ENCODE measurements around the gene TPX2.
A peak's percentile ranks its signal among the peaks of the same experiment; 100 is the strongest.

Gene TPX2

GRCh38 chr20:31833931-31834521 is 94.9 kb downstream of the TPX2 start:
- no peak for DNase-seq (ENCODE audit: low read depth)

- DNase-seq (ENCODE audit: low read depth) = no peak
These were observed 96.5 kb downstream of the TPX2 start for GRCh38 chr20:31835554-31835953.

- peak; percentile 88 for DNase-seq (ENCODE audit: low read depth)
These were observed 97.1 kb downstream of the TPX2 start for GRCh38 chr20:31835977-31836852.

DNA sequence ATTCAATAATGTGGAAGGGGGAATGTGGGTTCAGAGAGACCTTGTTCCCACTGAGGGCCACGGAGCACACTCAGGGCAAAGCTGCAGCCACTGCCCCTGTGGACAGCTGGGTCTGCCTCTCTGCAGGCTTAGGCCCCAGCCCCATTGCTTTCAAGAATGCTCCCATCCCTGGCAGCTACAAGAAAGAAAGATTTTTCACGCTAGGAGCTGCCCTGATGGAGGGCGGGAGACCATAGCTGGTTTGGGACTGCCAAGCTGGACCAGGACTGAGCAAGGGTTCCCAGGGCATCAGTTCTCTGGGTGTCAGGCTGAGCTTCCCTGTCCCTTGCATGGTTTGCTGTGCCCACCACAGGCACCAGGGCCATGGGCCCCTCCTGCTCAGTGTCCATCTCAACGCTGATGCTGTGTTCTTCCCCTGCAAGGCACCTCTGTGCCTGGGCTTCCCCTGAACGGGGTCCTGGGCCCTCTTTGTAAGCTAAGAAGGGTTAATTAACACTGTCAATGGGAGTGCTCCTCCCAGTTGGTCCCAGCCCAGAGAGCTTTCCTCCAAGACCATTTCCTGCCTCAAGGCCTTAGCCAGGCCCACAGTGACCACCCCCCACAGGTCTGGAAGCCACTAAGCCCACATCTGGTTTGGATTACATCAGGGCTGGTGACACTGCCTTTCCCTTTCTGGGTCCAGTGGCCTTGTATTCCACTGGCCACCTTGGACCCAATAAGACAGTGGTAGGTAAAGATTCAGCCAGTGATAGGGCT is 97.9 kb downstream of the TPX2 start:
- DNase-seq (ENCODE audit: low read depth) = no peak

DNA sequence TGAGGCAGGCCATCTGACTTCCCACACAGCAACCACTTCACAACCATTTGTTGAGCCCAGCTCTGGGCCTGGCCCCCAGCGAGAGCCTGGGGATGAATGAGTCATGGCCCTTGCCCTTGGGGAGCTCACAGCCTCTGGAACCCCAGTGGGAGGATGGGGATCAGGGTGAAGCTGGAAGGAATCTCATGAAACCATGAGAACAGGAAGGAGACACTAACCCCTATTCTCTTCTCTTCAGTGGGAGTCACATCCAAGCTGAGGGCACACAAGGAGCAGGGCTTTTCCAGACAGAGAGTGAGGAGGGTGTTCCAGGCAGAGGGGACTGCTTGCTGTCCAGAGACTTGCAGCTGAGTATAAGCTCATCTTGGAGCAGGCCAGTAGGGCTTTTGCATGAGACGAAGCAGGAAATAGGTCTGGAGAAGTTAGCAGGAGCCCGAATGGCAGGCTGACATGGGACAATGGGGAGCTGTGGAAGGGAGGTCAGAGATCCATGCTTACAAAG is 98.9 kb downstream of the TPX2 start:
- DNase-seq (ENCODE audit: low read depth) = no peak

- no peak for DNase-seq (ENCODE audit: low read depth)
These were observed 99.7 kb downstream of the TPX2 start for GRCh38 chr20:31838646-31839292.

GRCh38 chr20:31839782-31840487 is 100.8 kb downstream of the TPX2 start:
- DNase-seq (ENCODE audit: low read depth) = no peak

DNA sequence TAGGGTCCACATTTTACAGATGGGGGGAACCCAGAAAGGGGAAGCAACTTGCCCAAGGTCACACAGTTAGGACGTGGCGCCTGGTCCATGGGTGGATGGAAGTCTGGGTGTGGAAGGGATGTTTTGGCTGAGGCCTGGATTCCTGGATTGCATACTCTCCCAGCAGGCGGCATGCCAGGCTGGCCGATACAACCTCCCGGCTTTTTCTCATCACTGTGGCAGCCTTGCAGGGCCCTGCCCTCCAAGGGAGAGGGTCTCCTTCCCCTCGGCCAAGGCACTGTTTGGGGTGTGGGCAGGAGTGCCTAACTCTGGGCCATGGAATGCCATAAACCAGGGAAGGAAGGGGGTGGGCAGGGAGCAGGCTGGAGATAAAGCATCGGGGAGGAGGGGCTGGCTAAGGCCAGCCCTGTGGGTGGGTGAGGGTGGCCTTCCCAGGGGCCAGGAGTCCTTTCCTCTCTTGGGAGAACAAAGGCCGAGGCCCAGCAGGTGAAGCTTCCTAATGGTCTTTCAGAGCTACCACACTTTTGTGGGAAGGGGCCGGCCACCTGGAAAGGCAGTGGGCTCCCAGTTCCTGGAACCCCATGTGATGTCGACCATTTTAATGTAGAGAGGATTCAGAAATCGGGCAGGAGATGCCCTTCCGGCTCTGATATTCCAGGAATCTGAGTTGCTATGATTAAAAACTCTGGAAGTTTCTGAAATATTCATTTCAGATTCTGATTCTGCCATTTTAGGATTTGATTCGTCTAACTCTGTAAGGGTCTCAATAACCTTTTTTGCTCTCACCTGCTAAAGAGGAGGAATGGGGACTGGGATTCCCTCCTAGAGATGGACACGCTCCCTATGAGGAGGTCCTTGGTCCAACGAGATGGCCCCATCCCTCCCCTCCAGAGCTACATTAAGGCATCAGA is 102.1 kb downstream of the TPX2 start:
- DNase-seq (ENCODE audit: low read depth) = no peak

DNA sequence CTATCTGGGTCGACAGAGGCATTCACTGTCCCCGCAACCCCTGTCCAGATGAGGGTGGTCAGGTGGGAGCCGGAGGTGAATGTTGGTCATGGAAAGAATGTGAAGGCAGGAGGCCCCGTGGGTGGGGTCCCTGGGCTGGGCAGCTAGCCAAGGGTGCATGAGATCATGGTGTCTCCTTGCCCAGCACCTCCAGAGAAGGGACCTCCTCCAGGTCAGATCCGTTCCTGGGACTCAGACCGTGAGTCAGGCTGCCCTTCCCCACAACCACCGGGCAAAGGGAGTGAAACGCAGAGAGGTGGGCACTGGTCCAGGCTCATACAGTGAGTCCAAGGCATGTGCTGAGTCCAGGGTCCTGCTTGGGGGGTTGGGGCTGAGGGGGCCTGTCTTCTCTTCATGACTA is 102.8 kb downstream of the TPX2 start:
- no peak for DNase-seq (ENCODE audit: low read depth)

- DNase-seq (ENCODE audit: low read depth) = no peak
These were observed 103.5 kb downstream of the TPX2 start for GRCh38 chr20:31842471-31843157.

- DNase-seq (ENCODE audit: low read depth) = no peak
These were observed 104.2 kb downstream of the TPX2 start for GRCh38 chr20:31843288-31843687.

DNA sequence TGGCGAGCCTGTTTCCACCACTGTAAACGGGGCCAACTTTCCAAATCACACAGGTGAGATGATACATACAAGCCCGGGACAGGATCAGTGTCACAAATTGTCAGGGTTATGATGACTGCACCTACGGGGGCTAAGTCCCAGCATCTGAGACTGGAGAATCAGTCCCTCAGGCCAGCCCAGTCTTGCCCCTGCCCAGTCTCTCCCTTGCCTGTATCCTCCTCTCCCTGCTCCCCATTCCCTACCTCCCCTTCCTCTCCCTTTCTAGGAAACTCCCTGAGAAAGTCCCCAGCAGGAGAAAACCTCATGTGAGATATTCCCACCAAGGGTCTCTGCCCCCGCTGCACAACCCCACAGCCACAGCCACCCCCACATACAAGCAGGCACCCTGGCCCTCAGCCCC is 104.8 kb downstream of the TPX2 start:
- no peak for DNase-seq (ENCODE audit: low read depth)

DNA sequence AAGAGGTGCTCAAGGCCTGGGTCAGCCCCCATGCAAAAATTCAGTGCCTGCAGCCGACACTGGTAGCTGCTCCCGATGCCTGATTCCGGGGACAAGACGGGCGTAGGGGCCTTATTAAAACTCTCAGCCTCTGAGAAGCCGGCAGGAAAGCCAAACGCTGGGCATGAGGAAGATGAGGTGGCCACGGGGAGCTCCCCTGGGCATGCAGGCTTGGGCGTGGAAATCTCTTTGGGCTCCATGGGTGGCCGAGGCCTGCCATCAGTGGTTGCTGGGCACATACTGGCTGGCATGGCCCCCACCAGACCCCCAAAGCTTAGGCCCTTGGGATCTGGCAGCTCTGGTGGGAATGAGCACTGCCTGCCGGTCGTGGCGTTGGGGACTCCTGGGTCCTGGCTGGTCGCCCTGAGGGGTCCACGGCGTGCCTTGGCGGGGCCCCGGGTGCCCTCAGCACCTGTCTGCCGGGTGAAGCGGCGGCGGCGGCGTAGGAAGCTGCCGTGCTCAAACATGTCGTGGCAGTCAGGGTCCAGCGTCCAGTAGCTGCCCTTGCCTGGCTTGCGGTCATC is 105.7 kb downstream of the TPX2 start:
- no peak for DNase-seq (ENCODE audit: low read depth)

DNA sequence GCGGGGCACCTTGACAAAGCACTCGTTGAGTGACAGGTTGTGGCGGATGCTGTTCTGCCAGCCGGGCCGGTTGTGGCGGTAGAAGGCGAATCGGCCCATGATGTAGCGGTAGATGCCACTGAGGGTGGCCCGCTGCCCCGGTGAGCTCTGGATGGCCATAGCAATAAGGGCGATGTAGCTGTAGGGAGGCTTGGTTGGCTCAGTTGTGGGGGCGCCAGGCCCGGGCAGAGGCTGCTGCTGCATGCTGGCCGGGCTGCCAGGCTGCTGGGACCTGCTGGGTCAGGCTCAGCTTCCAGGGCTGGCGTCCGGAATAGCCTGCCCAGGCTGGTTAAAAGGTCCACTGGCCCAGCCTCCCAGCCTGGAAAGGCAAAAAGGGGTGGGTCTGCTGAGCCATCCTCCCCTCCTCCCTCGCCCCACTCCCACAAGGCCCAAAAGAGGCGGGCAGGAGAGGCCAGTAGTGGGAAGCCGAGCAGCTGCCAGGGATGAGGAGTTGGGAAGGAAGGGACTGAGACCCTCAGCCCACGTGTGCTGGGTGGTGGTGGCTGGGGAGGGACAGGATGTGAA is 106.3 kb downstream of the TPX2 start, which contains the start of gene FOXS1:
TSS of gene FOXS1 (minus strand) at position 305 of the 564 bp plus-strand sequence. CDS start at position 243, 62 bp downstream.
- no peak for DNase-seq (ENCODE audit: low read depth)

DNA sequence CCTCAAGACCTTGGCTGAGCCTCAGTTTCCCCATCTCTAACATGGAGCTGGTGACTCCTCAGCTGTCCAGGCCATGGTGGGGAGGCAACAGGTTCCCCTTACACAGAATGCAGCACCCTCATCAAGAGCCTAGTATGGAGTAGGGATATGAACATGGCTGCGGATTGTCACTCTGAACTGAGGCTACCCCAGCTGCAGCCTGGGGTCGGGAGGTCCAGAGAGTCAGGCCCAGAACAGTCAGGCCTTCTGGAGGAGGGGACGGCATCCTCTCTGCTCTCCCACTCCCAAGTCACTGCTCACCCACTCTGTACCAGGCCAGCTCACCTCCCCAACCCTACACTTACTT is 107.7 kb downstream of the TPX2 start:
- no peak for DNase-seq (ENCODE audit: low read depth)

DNA sequence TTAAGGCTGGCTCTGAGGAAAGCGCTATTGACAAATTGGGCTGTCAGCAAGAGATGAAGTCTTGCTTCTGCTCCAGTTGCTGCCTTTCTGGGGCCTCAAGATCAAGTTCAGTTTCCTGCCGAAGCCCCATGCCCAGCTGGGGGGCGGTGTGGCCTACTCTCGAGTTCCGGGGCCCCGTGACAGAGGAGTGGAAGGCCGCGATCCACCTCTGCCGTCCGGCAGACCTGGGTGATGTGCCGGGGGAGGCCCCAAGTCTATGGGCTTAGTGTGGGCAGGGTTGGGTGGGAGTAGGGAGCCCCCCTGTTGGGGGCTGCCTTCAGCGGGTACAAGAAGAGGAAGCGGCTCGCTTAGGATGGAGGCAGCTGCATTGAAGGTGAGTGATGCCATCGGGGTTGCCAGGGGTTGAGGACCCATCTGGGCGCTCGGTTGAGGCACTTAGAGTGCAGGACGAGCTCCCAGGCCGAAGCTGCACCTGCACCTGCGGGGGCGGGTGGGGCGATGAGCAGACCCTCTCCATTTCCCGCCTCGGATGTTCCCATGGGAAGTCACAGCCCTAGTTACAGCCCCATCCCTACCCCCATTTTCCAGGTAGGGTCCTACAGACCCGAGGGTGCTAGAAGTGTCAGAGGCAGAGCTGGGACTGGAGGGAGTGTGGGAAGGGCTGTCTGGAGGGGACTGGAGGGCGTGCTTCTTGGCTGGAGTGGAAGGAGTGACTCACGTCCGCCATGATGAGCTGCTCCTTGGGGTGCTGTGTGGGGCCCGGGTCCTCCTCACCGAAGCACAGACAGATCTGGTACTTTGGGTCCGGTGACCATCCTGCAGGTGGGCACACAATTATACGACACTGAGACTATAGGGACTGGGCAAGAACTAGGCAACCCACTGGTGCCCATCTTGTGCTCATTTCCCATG is 109.3 kb downstream of the TPX2 start:
- DNase-seq (ENCODE audit: low read depth) = no peak

GRCh38 chr20:31849306-31849930 is 110.3 kb downstream of the TPX2 start:
- DNase-seq (ENCODE audit: low read depth) = no peak

Data from HS-5 (cell line).